ENCODE measurements around the gene FAM228A.

DNA sequence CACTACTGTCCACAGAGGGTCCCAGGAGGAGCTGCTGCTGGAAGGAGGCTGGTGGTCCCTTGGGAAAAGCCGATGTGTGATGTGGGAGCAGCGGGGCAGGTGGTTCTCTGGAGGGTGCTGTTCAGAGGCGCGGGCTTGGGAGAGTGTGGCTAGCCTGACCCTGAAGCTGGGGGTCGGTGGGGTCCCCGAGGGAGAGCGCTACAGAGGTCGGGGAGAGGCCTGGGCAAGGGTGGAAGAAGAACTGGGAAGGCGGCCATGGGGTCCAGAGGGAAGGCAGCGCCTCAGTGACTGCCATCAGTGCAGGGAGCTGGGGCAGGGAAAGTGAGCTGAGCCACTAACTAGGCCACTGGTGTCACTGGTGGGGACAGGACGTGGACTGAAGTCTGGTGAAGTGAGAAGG, 32.5 kb downstream of the FAM228A start:
- TF ChIP-seq, protein P1, sequence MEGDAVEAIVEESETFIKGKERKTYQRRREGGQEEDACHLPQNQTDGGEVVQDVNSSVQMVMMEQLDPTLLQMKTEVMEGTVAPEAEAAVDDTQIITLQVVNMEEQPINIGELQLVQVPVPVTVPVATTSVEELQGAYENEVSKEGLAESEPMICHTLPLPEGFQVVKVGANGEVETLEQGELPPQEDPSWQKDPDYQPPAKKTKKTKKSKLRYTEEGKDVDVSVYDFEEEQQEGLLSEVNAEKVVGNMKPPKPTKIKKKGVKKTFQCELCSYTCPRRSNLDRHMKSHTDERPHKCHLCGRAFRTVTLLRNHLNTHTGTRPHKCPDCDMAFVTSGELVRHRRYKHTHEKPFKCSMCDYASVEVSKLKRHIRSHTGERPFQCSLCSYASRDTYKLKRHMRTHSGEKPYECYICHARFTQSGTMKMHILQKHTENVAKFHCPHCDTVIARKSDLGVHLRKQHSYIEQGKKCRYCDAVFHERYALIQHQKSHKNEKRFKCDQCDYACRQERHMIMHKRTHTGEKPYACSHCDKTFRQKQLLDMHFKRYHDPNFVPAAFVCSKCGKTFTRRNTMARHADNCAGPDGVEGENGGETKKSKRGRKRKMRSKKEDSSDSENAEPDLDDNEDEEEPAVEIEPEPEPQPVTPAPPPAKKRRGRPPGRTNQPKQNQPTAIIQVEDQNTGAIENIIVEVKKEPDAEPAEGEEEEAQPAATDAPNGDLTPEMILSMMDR (IDR thresholded peaks at IDR 0.05; ENCODE audit: low read depth, low read length, poor library complexity, severe bottlenecking) = no peak
- TF ChIP-seq EZH2phosphoT487 (IDR thresholded peaks at IDR 0.05; ENCODE audit: borderline replicate concordance, low read length) = no peak

All from DOHH2 (cell line).